WTC11 (cell line): ENCODE results near the gene TMPRSS6. TPM values are rescaled to one million over a fixed set of nuclear protein-coding genes. Genes with fewer than 3 reads are reported as not detected.

Experiments
- ATAC-seq: fragments of 200-7000 bp; cut with Tn5 transposase; 2 replicates; pipeline ENCODE4 v1.10.0; 2021; ENCODE audit warnings: mild to moderate bottlenecking, moderate library complexity
- CTCF ChIA-PET: fragments of 300-600 bp; sonication (Branson Sonifier 250); formaldehyde crosslinking; loops from one replicate; lab custom pipeline; 2021; ENCODE audit warnings: antibody characterized with exemption; lab: Charles Lee
- POLR2A ChIA-PET: fragments of 350-600 bp; sonication (Branson Sonifier 250); formaldehyde crosslinking; loops from one replicate; lab custom pipeline; 2021; ENCODE audit warnings: antibody characterized with exemption; lab: Charles Lee
- DNase-seq: peaks from one replicate; pipeline ENCODE4 v3.0.0; 2021; ENCODE audit warnings: low spot score
- H3K27ac Mint-ChIP-seq: 2 replicates; pipeline ENCODE4 v1.8.0; 2021; ENCODE audit warnings: mixed read lengths
- H3K27me3 Mint-ChIP-seq: 2 replicates; pipeline ENCODE4 v1.8.0; 2021; ENCODE audit warnings: low read depth, mild to moderate bottlenecking, moderate library complexity, mixed read lengths
- H3K36me3 Mint-ChIP-seq: 2 replicates; pipeline ENCODE4 v1.8.0; 2021; ENCODE audit warnings: mixed read lengths
- H3K4me1 Mint-ChIP-seq: 2 replicates; pipeline ENCODE4 v1.8.0; 2022; ENCODE audit warnings: mixed read lengths
- H3K4me3 Mint-ChIP-seq: 2 replicates; pipeline ENCODE4 v1.8.0; 2021; ENCODE audit warnings: mild to moderate bottlenecking, moderate library complexity, mixed read lengths
- H3K9me3 Mint-ChIP-seq: 2 replicates; pipeline ENCODE4 v1.8.0; 2021; ENCODE audit warnings: mixed read lengths
- AFF4 ChIP-seq: sonication (generic); formaldehyde crosslinking; IDR thresholded peaks from 2 replicates; pipeline ENCODE4 v1.8.1; 2023; ENCODE audit warnings: mild to moderate bottlenecking, missing genetic modification reagents, borderline replicate concordance
- ATF1 ChIP-seq: sonication (generic); formaldehyde crosslinking; IDR thresholded peaks from 2 replicates; pipeline ENCODE4 v1.8.1; 2023; ENCODE audit warnings: mild to moderate bottlenecking, moderate library complexity, missing genetic modification reagents
- ATF2 ChIP-seq: sonication (generic); formaldehyde crosslinking; IDR thresholded peaks from 2 replicates; pipeline ENCODE4 v1.8.1; 2022; ENCODE audit warnings: low read depth, missing genetic modification reagents, borderline replicate concordance
- ATF3 ChIP-seq: sonication (generic); formaldehyde crosslinking; conservative IDR thresholded peaks from 2 replicates; pipeline ENCODE4 v1.8.1; 2022; ENCODE audit warnings: mild to moderate bottlenecking, missing genetic modification reagents
- CDX4 ChIP-seq: fragments of 250-450 bp; sonication (Bioruptor Pico); IDR thresholded peaks from 2 replicates; pipeline ENCODE4 v1.9.0; 2021; ENCODE audit warnings: moderate library complexity, mild to moderate bottlenecking, inconsistent platforms, borderline replicate concordance
- CTCF ChIP-seq: fragments of 200-600 bp; IDR thresholded peaks from 2 replicates; pipeline ENCODE4 v1.8.0; 2022; ENCODE audit warnings: antibody characterized with exemption
- ELF4 ChIP-seq: sonication (generic); formaldehyde crosslinking; IDR thresholded peaks from 2 replicates; pipeline ENCODE4 v1.8.1; 2022; ENCODE audit warnings: low read depth, mild to moderate bottlenecking, moderate library complexity, missing genetic modification reagents
- EMX1 ChIP-seq: fragments of 250-450 bp; sonication (Bioruptor Pico); IDR thresholded peaks from 2 replicates; pipeline ENCODE4 v1.8.0; 2021; ENCODE audit warnings: mild to moderate bottlenecking
- ESRRA ChIP-seq: sonication (generic); formaldehyde crosslinking; IDR thresholded peaks from 2 replicates; pipeline ENCODE4 v1.8.1; 2022; ENCODE audit warnings: mild to moderate bottlenecking, missing genetic modification reagents, borderline replicate concordance
- FOXJ3 ChIP-seq: sonication (generic); formaldehyde crosslinking; IDR thresholded peaks from 2 replicates; pipeline ENCODE4 v1.9.0; 2021; ENCODE audit warnings: missing genetic modification reagents, mild to moderate bottlenecking, borderline replicate concordance
- FOXK1 ChIP-seq: sonication (generic); formaldehyde crosslinking; IDR thresholded peaks from 2 replicates; pipeline ENCODE4 v1.8.0; 2022; ENCODE audit warnings: mild to moderate bottlenecking, moderate library complexity, missing genetic modification reagents
- FOXP4 ChIP-seq: sonication (generic); formaldehyde crosslinking; IDR thresholded peaks from 2 replicates; pipeline ENCODE4 v1.8.0; 2022; ENCODE audit warnings: mild to moderate bottlenecking, missing genetic modification reagents
- GABPB1 ChIP-seq: sonication (generic); formaldehyde crosslinking; IDR thresholded peaks from 2 replicates; pipeline ENCODE4 v1.8.1; 2023; ENCODE audit warnings: mild to moderate bottlenecking, missing genetic modification reagents
- JUN ChIP-seq: sonication (generic); formaldehyde crosslinking; IDR thresholded peaks from 2 replicates; pipeline ENCODE4 v1.8.0; 2023; ENCODE audit warnings: mild to moderate bottlenecking, missing genetic modification reagents
- MAX ChIP-seq: sonication (generic); formaldehyde crosslinking; IDR thresholded peaks from 2 replicates; pipeline ENCODE4 v1.8.0; 2022; ENCODE audit warnings: mild to moderate bottlenecking, missing genetic modification reagents
- RORB ChIP-seq: fragments of 250-450 bp; sonication (Bioruptor Pico); IDR thresholded peaks from 2 replicates; pipeline ENCODE4 v1.9.0; 2021; ENCODE audit warnings: mild to moderate bottlenecking
- ZBTB43 ChIP-seq: sonication (generic); formaldehyde crosslinking; IDR thresholded peaks from 2 replicates; pipeline ENCODE4 v1.8.1; 2023; ENCODE audit warnings: mild to moderate bottlenecking, missing genetic modification reagents
- ZNF425 ChIP-seq: fragments of 250-450 bp; sonication (Bioruptor Pico); conservative IDR thresholded peaks from 2 replicates; pipeline ENCODE4 v1.9.0; 2021; ENCODE audit warnings: mild to moderate bottlenecking
- ZSCAN18 ChIP-seq: fragments of 250-450 bp; sonication (Bioruptor Pico); IDR thresholded peaks from 2 replicates; pipeline ENCODE4 v2.1.2; 2022; ENCODE audit warnings: mild to moderate bottlenecking, moderate library complexity
- total RNA-seq: library from RNA; stranded (reverse); gene quantifications from 3 replicates; pipeline ENCODE4 v1.2.3, GENCODE V29; 2021

The TMPRSS6 gene
- total RNA-seq, 1 experiment from 2014 or later, result 0.11 TPM

- no peak for TF ChIP-seq AFF4 (CRISPR knock-in tag)
- TF ChIP-seq CTCF, result no peak
- no peak for TF ChIP-seq ATF1
- TF ChIP-seq ELF4 (CRISPR knock-in tag), result no peak
- no peak for TF ChIP-seq EMX1 (CRISPR knock-in tag)
- TF ChIP-seq JUN (CRISPR knock-in tag), result no peak
- no peak for TF ChIP-seq RORB (CRISPR knock-in tag)
- TF ChIP-seq ZSCAN18, result no peak
- TF ChIP-seq, all 79 proteins: peak for 0
Measured at GRCh38 chr22:37039466-37039865, 70.0 kb downstream of the TMPRSS6 start (continued).

GRCh38 chr22:37037669-37038068 lies 71.8 kb downstream of the TMPRSS6 start:
- TF ChIP-seq ELF4 (CRISPR knock-in tag) (no peak), GABPB1 (CRISPR knock-in tag) (no peak), ATF3 (no peak), ZBTB43 (CRISPR knock-in tag) (no peak), ZNF425 (no peak), MAX (CRISPR knock-in tag) (no peak), ESRRA (no peak), FOXJ3 (CRISPR knock-in tag) (no peak), CDX4 (CRISPR knock-in tag) (no peak), EMX1 (CRISPR knock-in tag) (no peak), FOXP4 (CRISPR knock-in tag) (no peak), FOXK1 (no peak), ATF2 (CRISPR knock-in tag) (no peak)
- no peak for DNase-seq
- Mint-ChIP-seq H3K4me1 (peaks cover 20% of the 10 kb centered on the region), H3K27me3 (peaks cover 11% of the 10 kb centered on the region), H3K27ac (no peak overlapping the region), H3K4me3 (no peak overlapping the region), H3K36me3 (no peaks in the 10 kb centered on the region), H3K9me3 (no peaks in the 10 kb centered on the region)
- peak; percentile 53 for ATAC-seq
- ChIA-PET POLR2A (no interaction called here), CTCF (interaction anchor here (0.6 to 2.5 kb wide), 5 partner anchors 9 to 108 kb away, joined by 3 to 9 read pairs (median 3); partner anchors contain the start of gene KCTD17)
